ENCODE data around the gene AUTS2.

AUTS2 gene

GRCh38 chr7:70189776-70190175 is 591.5 kb downstream of the AUTS2 start:
- no peak for DNase-seq (ENCODE audit: low spot score)
- TF ChIP-seq CTCF (IDR thresholded peaks at IDR 0.05; ENCODE audit: extremely low read depth, missing control alignments): no peak

GRCh38 chr7:70190281-70190680 is 592.0 kb downstream of the AUTS2 start:
- no peak for DNase-seq (ENCODE audit: low spot score)
- no peak for TF ChIP-seq CTCF (IDR thresholded peaks at IDR 0.05; ENCODE audit: extremely low read depth, missing control alignments)

- no peak for TF ChIP-seq CTCF (IDR thresholded peaks at IDR 0.05; ENCODE audit: extremely low read depth, missing control alignments)
- DNase-seq (ENCODE audit: low spot score): peak; percentile 19
Measured at GRCh38 chr7:70193514-70193913, 595.2 kb downstream of the AUTS2 start.

- TF ChIP-seq CTCF (IDR thresholded peaks at IDR 0.05; ENCODE audit: extremely low read depth, missing control alignments): no peak
- DNase-seq (ENCODE audit: low spot score): no peak
Measured at GRCh38 chr7:70208236-70209063, 610.2 kb downstream of the AUTS2 start.

GRCh38 chr7:70210200-70210935 is 612.1 kb downstream of the AUTS2 start:
- no peak for TF ChIP-seq CTCF (IDR thresholded peaks at IDR 0.05; ENCODE audit: extremely low read depth, missing control alignments)
- no peak for DNase-seq (ENCODE audit: low spot score)

- no peak for TF ChIP-seq CTCF (IDR thresholded peaks at IDR 0.05; ENCODE audit: extremely low read depth, missing control alignments)
- DNase-seq (ENCODE audit: low spot score): no peak
Measured at GRCh38 chr7:70210936-70211310, 612.6 kb downstream of the AUTS2 start.

- TF ChIP-seq CTCF (IDR thresholded peaks at IDR 0.05; ENCODE audit: extremely low read depth, missing control alignments): no peak
- no peak for DNase-seq (ENCODE audit: low spot score)
Measured at GRCh38 chr7:70212281-70212680, 614.0 kb downstream of the AUTS2 start.
